SIG-M5 treated with dmso at 0.1 percent for 504 hours (cell line): ENCODE data around the gene OR7G3.
A peak's percentile ranks its signal among the peaks of the same experiment; 100 is the strongest.

ENCODE experiments used
- DNase-seq: peaks from one replicate; lab custom pipeline; 2025; ENCODE audit not compliant: unreplicated experiment; lab: John Stamatoyannopoulos, UW

Gene OR7G3

DNA sequence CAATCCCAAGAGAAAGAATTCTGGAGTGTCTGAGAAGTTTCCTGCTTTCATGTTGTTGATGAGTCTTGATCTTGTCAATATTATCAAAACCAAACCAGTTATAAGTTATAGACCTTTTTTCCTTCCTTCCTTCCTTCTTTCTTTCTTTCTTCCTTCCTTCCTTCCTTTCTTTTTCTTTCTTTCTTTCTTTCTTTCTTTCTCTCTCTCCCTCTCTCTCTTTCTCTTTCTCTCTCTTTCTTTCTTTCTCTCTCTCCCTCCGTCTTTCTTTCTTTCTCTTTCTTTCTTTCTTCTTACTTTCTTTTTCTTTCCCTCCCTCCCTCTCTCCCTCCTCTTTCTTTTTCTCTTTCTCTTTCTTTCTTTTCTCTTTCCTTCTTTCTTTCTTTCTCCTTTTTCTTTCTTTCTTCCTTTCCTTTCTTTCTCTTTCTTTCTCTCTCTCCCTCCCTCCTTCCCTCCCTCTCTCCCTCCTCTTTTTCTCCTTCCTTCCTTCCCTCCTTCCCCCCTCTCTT is at the start of gene OR7G3:
Gene OR7G3, minus strand, starts transcription at position 51 of the 506 bp plus-strand sequence. Its CDS starts 0 bp downstream, at position 51.
- no peak for DNase-seq

GRCh38 chr19:9175326-9175725 is 48.6 kb upstream of the OR7G3 start:
- no peak for DNase-seq

DNA sequence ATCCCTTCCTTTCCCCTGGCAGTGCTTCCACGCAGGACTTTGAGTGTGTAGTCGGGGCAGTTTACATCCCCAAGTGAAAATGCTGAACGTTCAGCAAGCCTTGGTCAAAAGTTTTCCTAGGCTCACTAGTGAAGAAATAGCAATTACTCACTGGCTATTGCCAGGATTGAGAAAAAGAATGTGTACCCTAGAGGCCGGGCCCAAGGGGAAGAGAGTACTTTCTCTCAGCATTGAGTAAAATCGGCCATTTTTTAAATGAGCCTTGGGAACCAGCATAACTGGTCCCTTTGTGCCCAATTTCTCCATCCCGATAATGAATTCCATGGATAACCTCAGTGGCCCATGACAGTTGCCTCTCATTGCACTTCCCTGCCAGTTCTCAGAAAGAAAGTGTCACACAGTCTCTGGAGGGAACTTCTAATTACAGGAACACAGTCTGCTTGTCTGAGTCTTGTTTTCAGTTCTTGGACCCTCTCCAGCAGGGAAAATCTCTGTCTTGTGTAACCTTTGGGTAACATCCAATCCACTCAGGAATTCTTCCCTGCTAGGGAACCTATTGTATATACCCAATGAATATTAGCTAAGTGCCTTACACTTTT is 44.7 kb upstream of the OR7G3 start:
- no peak for DNase-seq

DNA sequence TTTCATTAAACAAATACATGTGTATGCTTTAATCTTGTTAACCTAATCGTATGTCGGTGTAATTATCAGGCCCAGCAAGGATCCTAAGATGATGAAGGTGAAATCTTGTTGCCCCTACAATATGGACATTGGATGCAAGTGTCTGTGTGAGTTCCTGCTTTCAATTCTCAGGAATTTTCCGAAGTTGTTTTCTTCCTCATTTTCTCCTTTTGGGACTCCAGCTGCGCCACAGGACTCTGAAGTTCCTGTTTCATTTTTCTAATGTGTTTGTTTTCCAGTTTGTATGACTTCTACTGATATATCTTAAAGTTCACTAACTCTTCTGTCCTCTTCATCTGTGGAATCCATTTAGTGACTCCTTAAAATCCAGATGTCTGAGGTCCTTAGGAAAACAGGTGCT is 40.1 kb upstream of the OR7G3 start:
- DNase-seq, result no peak

DNA sequence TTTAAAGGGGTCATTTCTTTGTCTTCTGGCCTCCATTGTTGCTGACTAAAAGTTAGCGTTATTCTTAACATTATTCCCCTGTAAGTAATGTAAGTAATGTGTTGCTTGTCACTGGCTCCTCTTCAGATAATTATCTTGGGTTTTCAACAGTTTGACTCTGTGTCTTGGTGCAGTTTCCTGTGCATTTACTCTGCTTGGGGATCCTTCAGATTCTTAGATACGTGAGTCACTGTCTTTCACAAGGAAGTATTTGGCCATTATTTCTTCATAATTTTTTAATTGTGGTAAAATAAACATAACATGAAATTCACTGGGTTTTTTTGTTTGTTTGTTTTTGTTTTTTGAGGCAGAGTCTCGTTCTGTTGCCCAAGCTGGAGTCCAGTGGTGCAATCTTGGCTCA is 38.5 kb upstream of the OR7G3 start:
- no peak for DNase-seq

DNA sequence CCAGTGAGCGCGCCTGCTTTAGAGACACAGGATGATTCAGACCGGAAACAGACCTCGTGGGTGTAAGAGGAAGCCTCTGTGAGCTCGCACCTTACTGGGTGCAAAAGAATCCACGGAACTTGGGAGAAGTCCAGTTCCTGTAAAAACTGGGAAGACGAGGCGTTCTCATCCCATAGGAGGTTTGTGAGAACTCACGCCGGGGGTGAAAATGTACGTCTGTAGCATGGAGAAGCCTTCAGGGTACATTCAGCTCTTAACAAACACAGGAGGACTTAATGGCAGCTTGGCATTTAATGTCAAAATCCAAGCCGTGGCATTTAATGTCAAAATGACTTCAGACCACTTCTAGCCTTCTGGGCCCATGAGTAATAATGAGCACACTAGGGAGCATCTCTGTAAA is 34.7 kb upstream of the OR7G3 start:
- DNase-seq, result no peak

DNA sequence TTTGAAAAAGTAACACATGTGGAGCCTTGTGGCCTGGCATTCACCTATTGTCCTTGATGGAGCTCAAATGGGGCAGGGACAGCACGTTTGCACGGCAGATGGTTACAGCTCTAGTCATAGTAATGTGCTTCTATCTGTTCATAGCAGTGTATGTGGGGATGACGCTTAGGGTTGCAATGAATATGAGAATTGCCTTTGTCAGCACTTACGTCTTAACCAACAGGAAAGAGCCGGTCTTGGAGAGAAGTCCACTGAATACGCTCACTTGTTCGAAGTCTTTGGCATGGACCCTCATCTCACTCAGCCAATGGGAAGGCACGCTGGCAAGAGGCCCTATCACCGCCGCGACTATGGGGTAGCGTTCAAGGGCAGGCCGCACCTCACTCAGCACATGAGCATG is 33.1 kb upstream of the OR7G3 start:
- DNase-seq, result no peak

GRCh38 chr19:9156304-9156703 is 29.6 kb upstream of the OR7G3 start:
- no peak for DNase-seq

DNA sequence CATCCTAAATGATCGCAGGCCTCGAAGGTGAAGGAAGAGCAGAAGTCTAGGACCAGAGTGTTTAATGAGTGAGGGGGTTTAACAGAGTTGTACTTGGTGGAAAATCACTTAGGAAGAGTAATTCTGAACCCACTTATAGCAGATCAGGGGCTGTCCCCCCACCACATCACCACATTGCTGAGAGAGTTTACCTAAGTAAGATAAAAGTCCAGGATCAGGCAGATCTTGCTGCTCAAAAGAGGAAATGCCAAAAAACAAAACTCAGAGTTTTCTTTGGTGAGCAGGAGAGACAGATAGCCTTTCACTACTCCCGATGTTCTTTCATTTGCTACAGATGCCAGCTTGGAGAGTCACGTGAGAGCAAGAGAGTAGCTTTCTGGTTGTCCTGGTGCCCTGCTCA is 28.8 kb upstream of the OR7G3 start:
- no peak for DNase-seq

DNA sequence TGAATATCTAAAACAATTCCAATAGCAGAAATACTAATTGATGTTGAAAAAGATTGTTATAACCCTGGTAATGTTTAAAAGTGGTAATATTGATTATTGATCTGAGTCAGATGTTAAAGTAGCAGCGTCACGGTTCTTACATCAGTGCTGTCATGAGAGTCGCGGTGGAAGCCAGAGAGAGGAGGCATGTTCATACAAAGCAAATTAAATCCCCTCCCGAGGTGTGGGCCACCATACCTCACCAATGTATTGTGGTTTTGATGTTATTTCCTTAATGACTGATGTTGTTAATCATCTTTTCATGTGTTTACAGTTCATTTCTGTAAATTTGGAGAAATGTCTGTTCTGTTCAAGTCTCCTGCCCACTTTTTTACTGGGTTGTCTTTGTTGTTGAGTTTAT is 24.6 kb upstream of the OR7G3 start:
- DNase-seq, result no peak

DNA sequence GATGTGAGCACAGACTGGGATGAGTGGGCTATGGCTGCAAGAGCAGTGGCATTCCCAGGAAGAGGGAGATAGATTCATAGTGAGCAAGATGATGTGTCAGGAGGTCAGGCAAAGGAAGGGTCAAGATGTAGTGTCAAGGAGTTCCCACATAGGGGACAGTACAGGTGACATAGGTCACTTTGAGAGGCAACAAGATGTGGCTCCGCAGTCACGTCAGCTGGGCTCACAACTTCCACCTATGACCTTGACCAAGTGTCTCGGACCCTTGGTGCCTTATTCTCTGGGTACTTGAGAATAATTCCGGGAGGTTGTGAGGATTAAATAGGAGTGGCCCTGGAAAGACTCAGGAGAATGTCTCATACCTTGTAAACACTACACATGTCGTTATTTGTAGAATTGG is 23.9 kb upstream of the OR7G3 start:
- no peak for DNase-seq

DNA sequence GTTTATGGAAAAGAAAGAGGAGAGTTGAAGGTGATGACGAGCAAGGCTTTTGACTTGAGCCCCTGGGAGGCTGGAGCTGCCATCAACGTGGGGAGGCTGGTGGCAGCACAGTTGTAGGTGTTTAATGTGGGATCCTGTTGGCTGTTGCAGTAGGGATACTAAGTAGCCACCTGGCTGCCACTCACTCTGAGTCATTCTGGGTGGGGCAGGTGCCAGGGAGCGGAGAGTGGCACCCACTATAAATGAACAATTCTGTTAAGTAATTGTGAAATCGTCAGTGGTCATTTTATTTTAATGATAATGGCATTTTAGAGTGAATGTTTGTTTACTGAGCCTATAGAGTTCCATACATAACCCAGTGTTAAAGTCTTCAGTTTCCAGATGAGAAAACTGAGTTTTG is 23.2 kb upstream of the OR7G3 start:
- no peak for DNase-seq

DNA sequence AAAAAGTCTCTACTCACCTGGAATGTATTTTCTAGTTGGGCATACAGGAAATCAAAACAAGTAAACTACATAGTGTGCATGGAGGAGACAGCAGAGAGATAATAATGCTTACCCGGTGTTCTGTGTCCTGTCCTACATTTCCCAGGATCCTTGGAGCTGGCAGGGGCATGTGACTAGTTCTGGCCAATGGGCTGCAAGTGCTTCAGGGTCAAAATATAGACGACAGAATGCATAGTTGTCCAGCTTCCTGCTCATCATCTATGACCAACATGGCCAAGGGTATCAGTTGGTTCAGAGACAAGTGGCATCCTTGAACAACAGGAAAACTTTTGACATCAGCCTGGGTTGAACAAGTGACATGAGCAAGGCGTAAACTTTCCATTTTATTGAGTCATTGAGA is 21.9 kb upstream of the OR7G3 start:
- no peak for DNase-seq

DNA sequence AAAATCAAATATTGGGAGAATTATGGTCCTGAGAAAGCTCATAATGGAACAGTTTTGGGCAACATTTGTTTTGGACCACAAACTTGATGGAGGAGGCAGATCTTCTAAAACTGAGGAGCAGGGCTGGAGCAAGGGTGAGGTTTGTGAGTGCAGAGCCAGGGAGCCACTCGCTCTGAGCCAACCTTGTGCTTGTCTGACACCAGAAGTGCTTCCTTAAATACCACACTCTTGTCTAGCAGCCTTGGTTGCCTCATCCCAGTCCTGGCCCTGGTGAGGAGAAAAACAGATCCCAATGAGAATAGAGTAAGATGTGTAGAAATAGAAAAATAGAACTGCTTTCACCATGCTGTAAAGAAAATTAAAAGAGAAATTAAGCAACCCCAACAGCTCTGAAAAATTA is 20.1 kb upstream of the OR7G3 start:
- no peak for DNase-seq

GRCh38 chr19:9144920-9145319 is 18.2 kb upstream of the OR7G3 start:
- no peak for DNase-seq

DNA sequence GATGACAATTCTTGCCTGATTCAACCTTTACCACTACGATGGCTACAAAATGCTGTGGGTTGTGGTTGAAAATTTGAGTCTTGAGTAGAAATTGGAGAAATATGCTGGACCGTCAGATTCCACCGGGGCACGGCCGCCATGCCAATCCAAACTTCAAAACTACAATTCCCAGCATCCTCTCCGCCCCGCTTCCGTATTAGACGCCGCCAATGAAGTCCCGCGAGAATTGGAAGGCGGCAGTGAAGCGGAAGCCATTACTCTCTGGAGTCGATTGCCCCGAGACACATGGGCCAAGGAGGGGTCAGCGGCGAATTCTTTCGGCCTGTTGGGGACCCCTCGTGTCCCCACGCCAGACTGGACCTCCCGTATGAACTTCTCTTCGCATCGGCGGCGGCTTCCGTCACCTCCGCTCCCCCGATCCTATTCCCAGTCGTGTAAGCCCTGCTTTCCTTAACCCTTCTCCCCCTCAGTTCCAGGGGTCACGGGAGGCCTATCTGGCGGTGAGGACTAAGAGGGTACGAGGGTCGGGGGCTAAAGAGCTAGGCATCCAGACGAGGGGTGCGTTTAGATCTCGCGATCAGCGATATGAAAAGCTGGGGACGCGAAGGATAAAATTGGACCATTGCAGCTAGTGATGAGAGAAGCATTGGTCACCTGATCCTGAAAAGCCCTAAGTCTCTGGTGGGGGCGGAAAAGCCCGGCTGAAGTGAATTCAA is 13.6 kb upstream of the OR7G3 start, which contains the start of gene ZNF317:
Gene ZNF317, plus strand, starts transcription at position 239 of the 716 bp plus-strand sequence. CDS start 15,620 bp downstream, outside the sequence.
- DNase-seq, result peak; percentile 88

GRCh38 chr19:9139609-9140158 is 12.9 kb upstream of the OR7G3 start:
- no peak for DNase-seq

GRCh38 chr19:9132422-9132821 is 5.7 kb upstream of the OR7G3 start:
- DNase-seq, result no peak

- peak; percentile 68 for DNase-seq
Observed at GRCh38 chr19:9130965-9131364, 4.2 kb upstream of the OR7G3 start.

- peak; percentile 11 for DNase-seq
Observed at GRCh38 chr19:9128171-9128570, 1.4 kb upstream of the OR7G3 start.

DNA sequence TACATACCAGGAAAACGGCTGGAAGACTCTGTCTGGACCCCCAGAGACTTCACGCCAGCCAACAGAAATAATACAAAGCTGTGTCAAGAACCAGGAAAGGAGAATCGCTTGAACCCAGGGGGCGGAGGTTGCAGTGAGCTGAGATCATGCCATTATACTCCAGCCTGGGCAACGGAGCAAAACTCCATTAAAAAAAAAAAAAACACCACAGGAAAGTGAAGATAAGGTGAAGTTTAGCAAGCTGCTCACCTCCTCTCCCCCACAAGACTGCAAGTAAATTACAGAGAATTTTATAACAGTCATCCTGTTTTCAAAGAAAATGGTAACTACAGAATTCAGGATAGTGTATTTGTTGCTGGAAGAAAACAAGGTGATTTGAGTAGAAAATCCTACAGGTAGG is 10.2 kb downstream of the OR7G3 start:
- no peak for DNase-seq

GRCh38 chr19:9115307-9115813 is 11.4 kb downstream of the OR7G3 start, which contains the start of gene OR7G1:
Gene OR7G1, minus strand, starts transcription at chr19:9115763. Its CDS starts 0 bp downstream, at chr19:9115763.
- DNase-seq, result no peak
